Smooth muscle cell (in vitro differentiated cells): Measurements from ENCODE around the gene ZNF821. TPM values are rescaled to one million over a fixed set of nuclear protein-coding genes. Genes with fewer than 3 reads are reported as not detected.
"Not testable (repeated sequence)": the region's sequence is repeated elsewhere in the genome, so short reads cannot be mapped to it uniquely, and the experiment has no call there.

Source experiments
- DNase-seq: peaks from one replicate; lab custom pipeline; 2025; ENCODE audit not compliant: unreplicated experiment; lab: John Stamatoyannopoulos, UW
- H2AFZ ChIP-seq: fragments of 200-600 bp; sonication (generic); 2 replicates; pipeline ENCODE4 v1.6.0; 2016; ENCODE audit warnings: antibody characterized with exemption, low read depth, mild to moderate bottlenecking
- H3F3A ChIP-seq: fragments of 200-600 bp; sonication (generic); 2 replicates; pipeline ENCODE4 v1.6.0; 2017; ENCODE audit warnings: antibody characterized with exemption, low read depth
- H3K27ac ChIP-seq: fragments of 200-600 bp; sonication (generic); 2 replicates; pipeline ENCODE4 v1.5.1; 2016; ENCODE audit warnings: low read depth, mild to moderate bottlenecking
- H3K27me3 ChIP-seq: fragments of 200-600 bp; sonication (generic); 2 replicates; pipeline ENCODE4 v1.6.1; 2016; ENCODE audit warnings: low read depth, mild to moderate bottlenecking
- H3K36me3 ChIP-seq: fragments of 200-600 bp; sonication (generic); 2 replicates; pipeline ENCODE4 v1.5.1; 2016; ENCODE audit warnings: low read depth
- H3K4me1 ChIP-seq: fragments of 200-600 bp; sonication (generic); 2 replicates; pipeline ENCODE4 v1.5.1; 2016; ENCODE audit warnings: low read depth
- H3K4me2 ChIP-seq: fragments of 200-600 bp; sonication (generic); 2 replicates; pipeline ENCODE4 v1.6.0; 2016; ENCODE audit warnings: mild to moderate bottlenecking
- H3K4me3 ChIP-seq: fragments of 200-600 bp; sonication (generic); 2 replicates; pipeline ENCODE4 v1.5.1; 2016; ENCODE audit warnings: mild to moderate bottlenecking
- H3K79me2 ChIP-seq: fragments of 200-600 bp; sonication (generic); 2 replicates; pipeline ENCODE4 v1.6.0; 2016; ENCODE audit warnings: low read depth, mild to moderate bottlenecking
- H3K9ac ChIP-seq: fragments of 200-600 bp; sonication (generic); 2 replicates; pipeline ENCODE4 v1.6.0; 2016; ENCODE audit warnings: low read depth
- H3K9me3 ChIP-seq: fragments of 200-600 bp; sonication (generic); replicated peaks from 2 replicates; pipeline ENCODE4 v1.5.1; 2016; ENCODE audit warnings: low read depth
- H4K20me1 ChIP-seq: fragments of 200-600 bp; sonication (generic); 2 replicates; pipeline ENCODE4 v1.6.0; 2016; ENCODE audit warnings: low read depth
- CTCF ChIP-seq: fragments of 200-600 bp; sonication (generic); IDR thresholded peaks from 2 replicates; pipeline ENCODE4 v1.5.1; 2017; ENCODE audit warnings: borderline replicate concordance, mild to moderate bottlenecking, antibody characterized with exemption; ENCODE audit not compliant: insufficient read depth, poor library complexity, severe bottlenecking
- WGBS: methylation state at CpG from one replicate; pipeline ENCODE4 v1.1.7; 2016; ENCODE audit warnings: low lambda C conversion rate; 5-methylcytosine and 5-hydroxymethylcytosine counted together
- polyA plus RNA-seq: library from polyadenylated mRNA; unstranded; fragments of >200 nt; fragmentation: Nextera tagmentation; extraction: Ambion mirVana; gene quantifications from 2 replicates; pipeline ENCODE4 v1.2.1, GENCODE V29; 2016
- total RNA-seq: library from RNA; depleted of rRNA; stranded (reverse); fragments of >200 nt; gene quantifications from 2 replicates; pipeline ENCODE4 v1.2.3, GENCODE V29; 2014

Gene ZNF821
- total and polyA plus RNA-seq, 2 experiments from 2014 or later, result 12.0 to 17.5 TPM

DNA sequence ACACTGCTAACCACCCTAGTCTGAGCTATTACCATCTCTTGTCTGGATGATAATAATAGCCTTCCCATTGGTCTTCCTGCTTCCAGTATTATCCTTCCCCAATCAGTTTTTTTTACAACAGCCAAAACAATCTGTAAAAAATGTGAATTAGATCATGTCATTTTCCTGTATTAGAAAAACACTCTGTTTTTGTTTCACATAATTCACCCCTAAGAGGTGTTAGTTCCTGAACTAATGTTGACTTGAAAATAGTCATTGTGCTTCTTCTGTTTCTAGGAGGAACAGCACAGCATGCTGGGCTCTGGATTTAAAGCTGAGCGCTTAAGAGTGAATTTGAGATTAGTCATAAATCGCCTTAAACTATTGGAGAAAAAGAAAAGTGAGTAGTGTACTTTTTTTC, 31.4 kb upstream of the ZNF821 start:
- Histone ChIP-seq H3K79me2 (peaks cover 97% of the 10 kb centered on the region), H3F3A (peaks cover 22% of the 10 kb centered on the region), H4K20me1 (peaks cover 100% of the 10 kb centered on the region), H3K4me1 (no peaks in the 10 kb centered on the region), H2AFZ (no peak overlapping the region), H3K36me3 (peaks cover 9% of the 10 kb centered on the region), H3K4me3 (no peak overlapping the region), H3K4me2 (no peak overlapping the region), H3K27me3 (no peaks in the 10 kb centered on the region), H3K27ac (peak overlapping the region; percentile 33), H3K9me3 (no peaks in the 10 kb centered on the region), H3K9ac (no peak overlapping the region)
- WGBS, result 95% methylated on average over 2 of the region's 2 CpGs
- DNase-seq, result no peak
- no peak for TF ChIP-seq CTCF

DNA sequence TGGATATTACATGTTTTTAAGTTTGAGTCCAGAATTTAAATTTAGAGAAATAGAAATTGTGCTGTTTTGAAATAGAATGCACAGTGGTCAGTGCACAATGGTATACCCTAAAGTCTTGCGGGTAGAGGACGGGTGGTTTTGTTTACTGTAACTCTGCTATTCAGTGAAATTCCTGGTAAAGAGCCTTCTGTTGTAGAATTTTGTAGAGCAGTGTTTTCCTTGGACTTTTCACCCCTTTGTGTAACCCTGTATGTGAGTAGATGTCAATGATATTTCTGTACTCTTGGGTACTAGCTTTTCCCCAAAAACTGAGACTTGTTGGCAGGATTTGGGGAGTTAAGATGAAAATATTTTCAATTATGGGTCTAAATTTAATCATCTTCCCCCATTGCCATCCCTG, 30.8 kb upstream of the ZNF821 start:
- Histone ChIP-seq H3K27me3 (no peaks in the 10 kb centered on the region), H3K4me3 (no peak overlapping the region), H2AFZ (no peak overlapping the region), H3K36me3 (peaks cover 7% of the 10 kb centered on the region), H3F3A (peaks cover 22% of the 10 kb centered on the region), H3K27ac (peak overlapping the region; percentile 33), H3K79me2 (peaks cover 97% of the 10 kb centered on the region), H3K4me2 (no peak overlapping the region), H4K20me1 (peaks cover 100% of the 10 kb centered on the region), H3K4me1 (no peaks in the 10 kb centered on the region), H3K9me3 (no peaks in the 10 kb centered on the region), H3K9ac (no peak overlapping the region)
- 85% methylated on average over 2 of the region's 2 CpGs for WGBS
- DNase-seq, result no peak
- no peak for TF ChIP-seq CTCF

- H3K9ac ChIP-seq, result no peak overlapping the region
- peaks cover 98% of the 10 kb centered on the region for H3K79me2 ChIP-seq
- peaks cover 11% of the 10 kb centered on the region for H3F3A ChIP-seq
- WGBS, result 98% methylated on average over 6 of the region's 6 CpGs
- H3K4me2 ChIP-seq, result no peak overlapping the region
- DNase-seq, result no peak
- H3K36me3 ChIP-seq, result peaks cover 4% of the 10 kb centered on the region
- TF ChIP-seq CTCF, result no peak
- H3K9me3 ChIP-seq, result no peaks in the 10 kb centered on the region
- H2AFZ ChIP-seq, result no peak overlapping the region
- no peaks in the 10 kb centered on the region for H3K27me3 ChIP-seq
- H3K4me3 ChIP-seq, result no peak overlapping the region
- H3K27ac ChIP-seq, result no peak overlapping the region
- H3K4me1 ChIP-seq, result no peaks in the 10 kb centered on the region
- peaks cover 100% of the 10 kb centered on the region for H4K20me1 ChIP-seq
Measured at GRCh38 chr16:71912534-71913275, 28.7 kb upstream of the ZNF821 start.

DNA sequence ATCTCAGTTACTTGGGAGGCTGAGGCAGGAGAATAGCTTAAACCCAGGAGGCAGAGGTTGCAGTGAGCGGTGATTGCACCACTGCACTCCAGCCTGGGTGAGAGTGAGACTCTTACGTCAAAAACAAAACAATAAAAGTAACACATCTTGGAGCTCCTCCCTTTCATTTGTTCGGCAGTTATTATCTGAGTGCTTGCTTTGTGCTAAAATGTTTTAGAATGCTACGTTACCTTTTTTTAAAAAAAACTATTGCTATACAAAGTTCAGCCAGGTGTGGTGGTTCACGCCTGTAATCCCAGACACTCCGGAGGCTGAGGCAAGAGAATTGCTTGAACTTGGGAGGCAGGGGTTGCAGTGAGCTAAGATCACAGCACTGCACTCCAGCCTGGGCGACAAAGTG, 27.1 kb upstream of the ZNF821 start:
- Histone ChIP-seq H3K4me2 (no peak overlapping the region), H3F3A (peaks cover 3% of the 10 kb centered on the region), H2AFZ (no peak overlapping the region), H4K20me1 (peaks cover 100% of the 10 kb centered on the region), H3K27me3 (no peaks in the 10 kb centered on the region), H3K4me3 (no peak overlapping the region), H3K4me1 (no peaks in the 10 kb centered on the region), H3K27ac (no peak overlapping the region), H3K79me2 (peaks cover 100% of the 10 kb centered on the region), H3K9ac (no peak overlapping the region), H3K36me3 (peaks cover 3% of the 10 kb centered on the region), H3K9me3 (no peaks in the 10 kb centered on the region)
- TF ChIP-seq CTCF, result no peak
- DNase-seq, result no peak
- WGBS, result 95% methylated on average over 7 of the region's 7 CpGs

- H3K4me1 ChIP-seq, H3F3A ChIP-seq, H3K36me3 ChIP-seq, H3K4me2 ChIP-seq, H3K9ac ChIP-seq, H3K27ac ChIP-seq, H2AFZ ChIP-seq, H3K9me3 ChIP-seq, DNase-seq, H3K4me3 ChIP-seq, H3K27me3 ChIP-seq: not testable (repeated sequence)
- Histone ChIP-seq H4K20me1 (peaks cover 100% of the 10 kb centered on the region), H3K79me2 (peaks cover 100% of the 10 kb centered on the region)
- 87% methylated on average over 6 of the region's 6 CpGs for WGBS
Measured at GRCh38 chr16:71905765-71906164, 21.8 kb upstream of the ZNF821 start.
